HG03159 (cell line): ENCODE results near the gene TMEM272.

Source experiments
- ATAC-seq: cut with Tn5 transposase; IDR thresholded peaks from one replicate; pipeline ENCODE4 v1.9.1; 2021; ENCODE audit warnings: mild to moderate bottlenecking, moderate library complexity; ENCODE audit not compliant: unreplicated experiment

The TMEM272 gene

DNA sequence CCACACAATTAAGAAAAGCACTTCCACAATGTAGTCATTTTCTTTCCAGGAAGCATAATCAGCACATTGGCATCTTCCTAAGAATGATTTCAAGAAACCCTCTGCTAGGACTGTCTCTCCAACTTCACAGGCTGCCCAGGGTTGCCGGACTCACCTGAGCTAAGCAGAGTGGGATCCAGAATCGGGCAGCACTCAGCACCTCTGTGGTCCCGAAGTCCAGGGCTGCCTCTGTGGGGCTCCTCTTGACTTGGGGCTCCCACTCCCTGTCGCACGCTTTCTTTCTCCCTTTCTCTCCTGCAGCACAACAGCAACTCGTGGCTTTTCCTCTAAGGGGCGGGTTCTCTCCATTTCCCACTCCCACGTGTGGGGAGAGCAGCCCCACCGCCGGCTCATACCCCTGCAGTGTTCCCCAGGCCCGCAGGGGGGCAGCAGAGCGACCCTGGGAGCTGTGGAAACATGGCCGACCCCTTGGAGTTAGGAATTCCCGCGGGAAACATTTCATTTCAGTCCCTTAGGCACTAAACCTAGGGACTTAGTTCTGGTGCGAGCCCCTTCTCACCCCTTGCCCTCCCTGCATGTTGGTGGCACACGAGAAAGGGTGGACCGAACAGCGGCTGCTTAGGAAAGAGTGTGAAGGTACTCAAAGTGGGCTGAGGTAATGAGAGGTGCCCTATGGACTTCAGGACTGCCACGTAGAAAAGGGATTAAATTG, at the start of gene TMEM272:
TSS of gene TMEM272 (minus strand) at position 316 of the 712 bp plus-strand sequence. CDS start 6,647 bp downstream, outside the sequence.
- no peak for ATAC-seq

DNA sequence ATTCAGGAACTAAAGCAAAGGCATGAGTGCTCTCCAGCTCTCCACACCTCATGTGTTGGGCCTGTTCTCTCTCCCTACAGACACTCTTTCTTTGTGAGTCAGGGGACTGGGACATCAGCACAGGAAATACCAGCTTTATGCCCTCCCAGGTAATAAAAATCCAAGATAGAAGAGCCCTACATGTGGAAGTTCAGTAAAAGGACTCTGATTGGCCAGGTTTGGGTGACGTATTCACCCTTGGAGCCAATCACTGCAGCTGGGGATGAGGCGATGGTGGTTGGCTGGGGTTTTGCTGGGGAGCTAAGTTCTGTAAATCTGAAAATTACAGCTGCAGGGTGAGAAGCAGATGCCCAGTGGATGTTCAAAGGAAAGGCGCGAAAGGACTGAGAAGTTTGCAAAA, 49.3 kb upstream of the TMEM272 start:
- ATAC-seq, result no peak

DNA sequence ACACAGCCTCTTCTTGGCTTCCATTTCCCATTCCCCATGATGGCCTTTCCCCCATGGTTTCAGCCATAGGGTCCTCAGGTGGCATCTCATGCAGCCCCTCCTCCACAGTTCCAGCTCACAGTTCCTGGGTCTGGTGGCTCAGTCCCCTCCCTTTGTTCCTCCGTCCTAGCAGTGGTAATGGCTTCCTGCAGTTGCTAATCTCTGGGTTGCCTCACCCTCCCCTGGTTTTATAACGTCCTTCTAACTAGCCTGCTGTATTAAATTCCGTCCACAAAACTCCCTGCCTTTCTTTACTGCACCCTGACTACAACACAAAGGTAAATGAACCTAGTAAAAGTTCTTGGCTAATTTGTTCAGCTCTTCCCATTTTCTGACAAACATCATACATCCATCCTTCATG, 47.7 kb upstream of the TMEM272 start:
- ATAC-seq, result no peak

- no peak for ATAC-seq
Measured at GRCh38 chr13:51887468-51887867, 42.5 kb upstream of the TMEM272 start.

DNA sequence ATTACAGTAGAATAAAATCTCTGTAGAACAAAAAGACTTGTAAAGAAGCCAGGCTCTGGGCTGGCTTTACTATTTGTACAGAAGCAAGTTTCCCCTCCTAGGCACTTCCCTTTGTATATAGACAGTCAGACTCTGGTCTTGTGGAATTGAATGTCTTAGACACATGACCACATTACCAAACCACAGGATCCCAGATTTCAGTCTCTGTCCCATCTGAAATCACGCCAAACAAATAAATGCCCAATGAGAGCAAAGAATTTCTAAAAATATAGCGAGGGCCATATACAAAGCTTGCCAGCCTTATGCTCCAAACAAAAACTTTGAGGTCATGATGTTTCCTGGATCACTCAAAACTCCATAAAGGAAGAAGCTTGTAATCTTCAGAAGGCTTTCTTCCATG, 40.7 kb upstream of the TMEM272 start:
- ATAC-seq, result no peak

DNA sequence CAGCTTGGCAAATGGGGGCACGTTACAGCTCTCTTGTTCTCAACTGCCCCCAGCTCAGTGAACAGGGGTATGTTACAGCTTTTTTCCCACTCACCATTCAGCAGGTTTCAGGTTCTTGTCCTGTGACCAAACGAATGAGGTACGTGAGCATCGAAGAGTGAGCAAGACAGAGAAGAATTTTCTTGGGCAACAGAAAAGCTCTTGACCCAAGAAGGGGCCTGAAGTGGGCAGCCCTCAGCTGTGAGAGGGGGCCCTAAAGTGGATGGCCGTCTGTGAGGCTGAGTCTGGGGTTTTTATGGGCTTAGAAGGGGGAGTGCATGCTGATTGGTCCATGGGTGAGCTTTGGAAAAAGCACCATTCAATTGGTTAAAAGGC, 38.2 kb upstream of the TMEM272 start:
- no peak for ATAC-seq

DNA sequence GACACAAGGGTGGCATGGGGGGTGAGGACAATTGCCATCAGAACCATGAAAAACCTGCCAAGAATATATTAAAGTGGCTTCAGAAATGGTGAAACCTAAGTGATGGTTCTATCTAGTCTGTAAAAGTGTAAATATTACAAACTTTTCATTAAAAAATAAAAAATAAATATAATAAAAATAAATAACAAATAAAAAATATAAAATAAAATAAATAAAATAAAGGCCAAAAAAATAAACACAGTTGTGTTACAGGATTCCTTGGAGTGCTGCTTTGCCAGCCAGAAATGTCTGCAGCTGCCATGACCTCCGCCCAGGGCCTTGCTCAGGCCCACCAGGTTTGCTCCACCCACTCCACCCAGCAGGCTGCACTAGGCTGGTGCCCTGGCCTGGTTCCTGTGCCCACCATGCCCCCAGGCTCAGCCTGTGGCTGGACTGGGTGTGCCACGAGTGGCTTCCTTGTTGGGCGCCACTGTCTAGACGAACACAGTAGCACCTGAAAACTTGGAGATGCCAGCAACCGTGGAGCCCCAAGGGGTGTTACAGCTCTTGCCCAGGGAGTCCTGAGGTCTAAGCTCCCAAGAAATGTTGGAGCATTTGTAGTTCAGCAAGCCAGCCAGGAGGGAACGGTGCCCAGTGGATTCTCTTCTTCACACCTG, 37.7 kb upstream of the TMEM272 start:
- no peak for ATAC-seq

GRCh38 chr13:51881296-51881695, 36.3 kb upstream of the TMEM272 start:
- ATAC-seq, result no peak

GRCh38 chr13:51879133-51879532, 34.2 kb upstream of the TMEM272 start:
- ATAC-seq, result no peak

- no peak for ATAC-seq
Measured at GRCh38 chr13:51874651-51875050, 29.7 kb upstream of the TMEM272 start.

- no peak for ATAC-seq
Measured at GRCh38 chr13:51873837-51874236, 28.9 kb upstream of the TMEM272 start.

DNA sequence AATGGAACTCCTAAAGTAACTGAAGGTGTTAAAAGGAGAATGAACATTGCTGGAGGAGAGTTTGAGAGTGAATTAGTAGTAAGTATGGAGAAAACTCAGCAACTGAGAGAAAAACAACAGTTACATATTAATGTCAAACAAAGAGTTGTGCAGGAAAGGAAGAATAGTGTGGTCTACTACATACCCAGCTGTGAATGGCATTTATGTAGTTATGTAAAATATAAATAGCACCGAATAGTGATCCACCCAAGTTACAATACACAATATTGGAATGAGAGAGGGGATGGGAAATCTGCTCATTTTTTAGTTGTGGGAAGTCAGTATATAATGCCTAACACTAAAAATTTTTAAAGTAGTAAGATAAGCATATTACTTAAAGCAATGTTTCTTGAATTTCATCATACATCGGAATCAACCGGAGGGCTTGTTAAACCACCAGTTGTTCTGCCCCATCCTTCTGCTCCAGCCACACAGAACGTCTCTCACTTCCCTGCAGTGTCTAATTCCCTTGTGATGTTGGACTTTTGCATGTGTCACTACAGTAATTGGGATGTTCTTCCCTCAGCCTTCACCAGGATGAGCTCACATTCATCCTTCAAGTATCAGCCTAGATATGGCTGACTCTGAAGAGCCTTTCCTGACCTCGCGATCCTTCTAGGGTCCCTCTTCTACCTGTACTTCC, 28.3 kb upstream of the TMEM272 start:
- no peak for ATAC-seq

DNA sequence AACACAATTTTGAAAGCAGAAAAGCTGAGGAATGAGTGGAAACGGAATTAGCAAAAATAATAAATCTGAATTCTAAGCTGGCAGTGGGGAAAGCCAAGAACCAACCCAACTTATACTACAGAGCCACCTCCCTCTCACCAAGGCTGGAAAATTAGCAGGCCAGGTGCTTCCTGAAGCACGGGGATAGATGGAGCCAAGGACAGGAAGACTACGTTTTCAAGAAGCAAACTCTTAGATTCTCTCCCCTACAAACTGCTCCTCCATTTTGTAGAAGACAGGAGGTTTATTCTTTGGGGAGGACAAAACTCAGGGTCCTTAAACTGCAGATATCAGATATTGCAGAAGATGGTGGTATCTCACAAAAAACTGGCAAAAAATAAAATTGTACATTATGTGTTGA, 25.6 kb upstream of the TMEM272 start:
- no peak for ATAC-seq

- no peak for ATAC-seq
Measured at GRCh38 chr13:51869916-51870315, 24.9 kb upstream of the TMEM272 start.

DNA sequence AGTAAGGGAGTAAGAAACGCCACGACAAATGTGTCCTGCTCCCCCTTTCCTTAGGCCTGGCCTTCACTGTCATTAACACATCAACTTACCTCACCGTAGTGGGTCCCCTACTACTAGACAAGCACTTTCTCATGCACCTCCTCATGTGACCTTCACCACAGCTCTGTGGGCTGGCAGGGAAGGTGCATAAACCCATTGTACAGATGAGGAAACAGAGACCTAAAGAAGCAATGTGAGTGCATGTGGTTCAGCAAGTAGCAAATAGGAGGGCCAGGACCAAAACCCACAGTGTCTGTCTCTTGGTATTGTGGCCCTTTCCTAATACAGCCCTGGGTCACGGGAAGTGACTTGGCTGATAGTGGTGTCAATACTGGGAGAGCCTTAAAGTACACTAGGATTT, 22.1 kb upstream of the TMEM272 start:
- ATAC-seq, result no peak

GRCh38 chr13:51865838-51866237, 20.9 kb upstream of the TMEM272 start:
- no peak for ATAC-seq

DNA sequence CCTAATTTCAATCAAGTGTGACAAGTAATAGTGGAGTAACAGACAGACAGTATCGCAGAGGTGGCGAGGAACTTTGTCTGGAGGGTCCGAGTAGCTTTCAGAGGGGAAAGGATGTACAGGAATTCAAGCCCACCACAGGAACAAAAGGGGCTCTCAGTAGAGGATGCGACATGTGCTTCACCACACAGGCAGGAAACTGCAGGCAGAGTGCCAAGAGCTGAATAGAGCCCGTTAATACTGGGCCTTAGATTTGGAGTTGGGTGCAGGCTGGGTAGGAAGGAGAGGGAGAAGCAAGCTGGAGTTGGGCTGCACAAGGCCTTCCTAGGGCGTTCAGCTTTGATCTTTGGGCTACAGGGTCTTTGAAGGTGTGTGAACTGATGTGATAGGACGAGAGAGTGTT, 18.0 kb upstream of the TMEM272 start:
- no peak for ATAC-seq

GRCh38 chr13:51861723-51862300, 16.8 kb upstream of the TMEM272 start, which contains the start of gene CCDC70:
TSS of gene CCDC70 (plus strand) at chr13:51861969. CDS start at chr13:51865412, 3,443 bp downstream.
- no peak for ATAC-seq

GRCh38 chr13:51858433-51859247, 13.7 kb upstream of the TMEM272 start:
- no peak for ATAC-seq

DNA sequence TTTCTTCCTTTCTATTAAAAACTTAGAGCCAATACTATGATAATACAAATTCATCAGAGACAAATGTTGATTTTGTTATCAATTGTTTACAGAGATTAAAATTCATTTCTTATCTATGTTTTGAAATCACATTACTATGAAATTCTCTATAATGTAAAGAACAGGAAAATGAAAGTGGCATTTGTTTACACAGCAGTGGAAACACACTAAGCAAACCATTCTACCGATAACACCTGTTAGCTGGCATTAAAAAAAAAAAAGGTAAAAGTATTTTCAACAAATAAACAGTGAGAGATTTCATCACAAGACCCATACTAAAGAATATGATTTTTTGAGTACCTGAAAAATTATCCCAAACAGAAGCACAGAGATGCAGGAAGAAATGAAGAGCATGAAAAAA, 12.0 kb upstream of the TMEM272 start:
- ATAC-seq, result no peak
